Activated B cell treated with CpG ODN at 0.5 μM for 24 hours (primary cell): Measurements from ENCODE around the gene DCLRE1B. TPM values are rescaled to one million over a fixed set of nuclear protein-coding genes. Genes with fewer than 3 reads are reported as not detected.

Source experiments
- ATAC-seq: fragments of 200-7000 bp; cut with Tn5 transposase; one replicate; pipeline ENCODE4 v1.10.0; 2021; ENCODE audit warnings: low read depth, mild to moderate bottlenecking, moderate library complexity
- CTCF ChIA-PET: fragments of 350-600 bp; sonication (Branson Sonifier 250); formaldehyde crosslinking; loops from one replicate; lab custom pipeline; 2021; ENCODE audit warnings: antibody characterized with exemption; lab: Charles Lee
- POLR2A ChIA-PET: fragments of 350-600 bp; sonication (Branson Sonifier 250); formaldehyde crosslinking; loops from one replicate; lab custom pipeline; 2021; ENCODE audit warnings: antibody characterized with exemption; lab: Charles Lee
- DNase-seq: peaks from one replicate; pipeline ENCODE4 v3.0.0; 2022
- H3K27ac Mint-ChIP-seq: one replicate; pipeline ENCODE4 v1.8.0; 2020; ENCODE audit warnings: mixed read lengths
- H3K27me3 Mint-ChIP-seq: one replicate; pipeline ENCODE4 v1.8.0; 2021; ENCODE audit warnings: mixed read lengths
- H3K36me3 Mint-ChIP-seq: one replicate; pipeline ENCODE4 v1.8.0; 2021; ENCODE audit warnings: low read depth, mixed read lengths
- H3K4me1 Mint-ChIP-seq: one replicate; pipeline ENCODE4 v1.8.0; 2021; ENCODE audit warnings: mixed read lengths
- H3K4me3 Mint-ChIP-seq: one replicate; pipeline ENCODE4 v1.8.0; 2020; ENCODE audit warnings: mild to moderate bottlenecking, mixed read lengths
- H3K9me3 Mint-ChIP-seq: one replicate; pipeline ENCODE4 v1.8.0; 2020; ENCODE audit warnings: mixed read lengths
- intact Hi-C: fragments of 100-400 bp; cut with micrococcal nuclease; formaldehyde crosslinking; loops from one replicate; pipeline ENCODE4 v1.15.1; 2024
- total RNA-seq: library from RNA; stranded (reverse); gene quantifications from 2 replicates; pipeline ENCODE4 v1.2.3, GENCODE V29; 2022
- TF ChIP-seq, protein P1 (sequence below): fragments of 200-600 bp; IDR thresholded peaks from one replicate; pipeline ENCODE4 v1.8.0; 2022; ENCODE audit warnings: antibody characterized with exemption, mild to moderate bottlenecking

Gene DCLRE1B
- total RNA-seq, 1 donor from 2014 or later: 5.4 TPM

GRCh38 chr1:113891631-113892220 lies 13.4 kb upstream of the DCLRE1B start:
- ChIA-PET POLR2A (interaction anchor here (0.7 kb wide), 1 partner anchor 1167 kb away, joined by 7 read pairs; no protein-coding TSS in a partner anchor), CTCF (no interaction called here)
- no peak for DNase-seq
- intact Hi-C loops: no loop called here
- Mint-ChIP-seq H3K9me3 (no peaks in the 10 kb centered on the region), H3K27ac (no peak overlapping the region), H3K27me3 (no peaks in the 10 kb centered on the region), H3K4me1 (no peaks in the 10 kb centered on the region), H3K4me3 (no peak overlapping the region), H3K36me3 (peaks cover 31% of the 10 kb centered on the region)
- TF ChIP-seq, protein P1, sequence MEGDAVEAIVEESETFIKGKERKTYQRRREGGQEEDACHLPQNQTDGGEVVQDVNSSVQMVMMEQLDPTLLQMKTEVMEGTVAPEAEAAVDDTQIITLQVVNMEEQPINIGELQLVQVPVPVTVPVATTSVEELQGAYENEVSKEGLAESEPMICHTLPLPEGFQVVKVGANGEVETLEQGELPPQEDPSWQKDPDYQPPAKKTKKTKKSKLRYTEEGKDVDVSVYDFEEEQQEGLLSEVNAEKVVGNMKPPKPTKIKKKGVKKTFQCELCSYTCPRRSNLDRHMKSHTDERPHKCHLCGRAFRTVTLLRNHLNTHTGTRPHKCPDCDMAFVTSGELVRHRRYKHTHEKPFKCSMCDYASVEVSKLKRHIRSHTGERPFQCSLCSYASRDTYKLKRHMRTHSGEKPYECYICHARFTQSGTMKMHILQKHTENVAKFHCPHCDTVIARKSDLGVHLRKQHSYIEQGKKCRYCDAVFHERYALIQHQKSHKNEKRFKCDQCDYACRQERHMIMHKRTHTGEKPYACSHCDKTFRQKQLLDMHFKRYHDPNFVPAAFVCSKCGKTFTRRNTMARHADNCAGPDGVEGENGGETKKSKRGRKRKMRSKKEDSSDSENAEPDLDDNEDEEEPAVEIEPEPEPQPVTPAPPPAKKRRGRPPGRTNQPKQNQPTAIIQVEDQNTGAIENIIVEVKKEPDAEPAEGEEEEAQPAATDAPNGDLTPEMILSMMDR: no peak
- ATAC-seq: no peak

DNA sequence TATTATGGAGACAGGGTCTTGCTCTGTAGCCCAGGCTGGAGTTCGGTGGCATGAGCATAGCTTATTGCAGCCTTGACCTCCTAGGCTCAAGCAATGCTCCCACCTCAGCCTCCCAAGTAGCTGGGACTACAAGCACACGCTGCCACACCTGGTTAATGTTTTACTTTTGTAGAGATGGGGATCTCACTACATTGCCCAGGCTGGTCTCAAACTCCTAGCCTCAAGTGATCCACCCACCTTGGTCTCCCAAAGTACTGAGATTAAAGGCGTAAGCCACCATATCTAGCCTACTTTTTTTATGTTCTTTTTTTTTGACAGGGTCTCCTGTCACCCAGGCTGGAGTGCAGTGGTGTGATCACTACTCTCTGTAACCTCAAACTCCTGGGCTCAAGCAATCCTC lies 11.9 kb upstream of the DCLRE1B start:
- Mint-ChIP-seq H3K27me3 (no peaks in the 10 kb centered on the region), H3K27ac (no peak overlapping the region), H3K36me3 (peaks cover 44% of the 10 kb centered on the region), H3K4me1 (no peaks in the 10 kb centered on the region), H3K4me3 (no peak overlapping the region), H3K9me3 (no peaks in the 10 kb centered on the region)
- intact Hi-C loops: no loop called here
- ChIA-PET CTCF (no interaction called here), POLR2A (interaction anchor here (0.7 kb wide), 1 partner anchor 19 kb away, joined by 9 read pairs; no protein-coding TSS in a partner anchor)
- ATAC-seq: no peak
- no peak for DNase-seq
- TF ChIP-seq, protein P1: no peak

DNA sequence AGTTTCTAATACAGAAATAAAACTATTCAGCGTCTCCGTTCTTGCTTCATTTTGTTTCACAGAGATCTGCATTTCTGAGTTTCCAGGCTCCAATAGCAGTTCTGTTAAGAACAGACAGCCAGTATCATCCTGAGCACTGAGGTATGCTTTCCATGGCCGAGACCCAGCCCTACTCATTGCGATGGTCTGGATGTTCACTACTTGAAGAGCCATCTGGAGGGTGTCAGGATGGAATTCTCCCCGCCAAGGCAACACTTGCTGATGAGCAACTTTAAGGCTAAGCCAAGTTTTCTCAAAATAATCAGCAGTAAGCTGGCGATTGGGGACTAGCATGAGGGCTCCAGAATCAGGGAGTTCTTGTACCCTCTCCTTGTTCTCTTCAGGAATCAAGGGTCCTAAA lies 10.0 kb upstream of the DCLRE1B start:
- Mint-ChIP-seq H3K9me3 (no peaks in the 10 kb centered on the region), H3K4me1 (peaks cover 4% of the 10 kb centered on the region), H3K27me3 (no peaks in the 10 kb centered on the region), H3K36me3 (peaks cover 62% of the 10 kb centered on the region), H3K4me3 (no peak overlapping the region), H3K27ac (no peak overlapping the region)
- TF ChIP-seq, protein P1: no peak
- CTCF ChIA-PET: no interaction called here
- POLR2A ChIA-PET: no interaction called here
- ATAC-seq (no peak), DNase-seq (no peak)
- intact Hi-C loops: no loop called here

- TF ChIP-seq, protein P1: no peak
Observed at GRCh38 chr1:113895961-113896360, 9.2 kb upstream of the DCLRE1B start.

DNA sequence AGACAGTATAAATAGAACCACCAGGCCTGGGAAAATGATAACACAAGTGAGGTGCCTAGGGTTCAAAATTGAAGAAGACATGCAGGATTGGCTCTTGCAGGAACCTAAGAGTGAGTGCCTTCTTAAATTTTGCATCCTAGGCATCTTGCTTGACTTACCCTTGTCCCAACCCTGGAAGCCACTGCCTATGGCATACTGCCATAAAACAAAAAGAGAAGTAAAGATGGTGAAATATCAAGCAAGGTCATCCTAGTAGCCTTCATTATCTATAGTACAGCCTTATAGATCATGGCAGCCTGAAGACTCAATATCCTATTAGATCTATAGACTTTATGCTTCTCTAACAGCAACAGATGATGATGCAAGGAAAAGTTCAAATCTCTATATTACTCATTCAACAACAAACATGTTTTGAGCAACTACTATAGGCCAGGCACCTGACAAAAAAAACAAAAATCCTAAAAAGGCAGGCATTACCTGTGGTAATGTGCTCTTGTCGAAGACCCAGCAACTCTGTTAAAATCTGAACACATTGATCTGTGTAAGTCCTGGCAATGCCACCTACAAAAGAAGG lies 6.8 kb upstream of the DCLRE1B start:
- Mint-ChIP-seq H3K27ac (no peak overlapping the region), H3K36me3 (peaks cover 90% of the 10 kb centered on the region), H3K4me3 (no peak overlapping the region), H3K27me3 (no peaks in the 10 kb centered on the region), H3K4me1 (peaks cover 26% of the 10 kb centered on the region), H3K9me3 (no peaks in the 10 kb centered on the region)
- intact Hi-C loops: no loop called here
- CTCF ChIA-PET: interaction anchor here (1.2 kb wide), 1 partner anchor 24 kb away, joined by 3 read pairs; no protein-coding TSS in a partner anchor
- POLR2A ChIA-PET: interaction anchor here (0.7 kb wide), 1 partner anchor 87 kb away, joined by 5 read pairs; no protein-coding TSS in a partner anchor
- ATAC-seq (no peak), DNase-seq (no peak)
- TF ChIP-seq, protein P1: no peak

More at GRCh38 chr1:113895961-113896360, 9.2 kb upstream of the DCLRE1B start:
- DNase-seq (no peak), ATAC-seq (no peak)
- Mint-ChIP-seq H3K27ac (no peak overlapping the region), H3K4me3 (no peak overlapping the region), H3K27me3 (no peaks in the 10 kb centered on the region), H3K4me1 (peaks cover 4% of the 10 kb centered on the region), H3K36me3 (peaks cover 70% of the 10 kb centered on the region), H3K9me3 (no peaks in the 10 kb centered on the region)
- intact Hi-C loops: no loop called here
- POLR2A ChIA-PET: interaction anchor here (0.6 kb wide), 1 partner anchor 105 kb away, joined by 3 read pairs; no protein-coding TSS in a partner anchor
- CTCF ChIA-PET: no interaction called here
